Left renal cortex interstitium (tissue), 4 donors: Measurements from ENCODE around the gene PIP5K1B. TPM values are rescaled to one million over a fixed set of nuclear protein-coding genes. Genes with fewer than 3 reads are reported as not detected.
A peak's percentile ranks its signal among the peaks of the same experiment; 100 is the strongest.

Experiments
- DNase-seq, 4 donors: peaks; one replicate each; pipeline ENCODE4 v3.0.0-alpha.2; 2013; ENCODE audit warnings: low read depth in 4 of 4, low spot score in 2 of 4, missing footprints in 1 of 4
- polyA plus RNA-seq, 4 donors: library from polyadenylated mRNA; unstranded; fragments of 120-200 nt; gene quantifications; one replicate each; pipeline ENCODE4 v1.2.1, GENCODE V29; 2013; ENCODE audit not compliant: insufficient read length in 4 of 4

The PIP5K1B gene
- polyA plus RNA-seq, 4 donors = 6.3 to 8.9 (median 6.6) TPM

- DNase-seq = no peak
Measured at GRCh38 chr9:68762570-68762969, 57.5 kb downstream of the PIP5K1B start.

GRCh38 chr9:68763104-68763503, 58.1 kb downstream of the PIP5K1B start:
- DNase-seq = no peak

- no peak for DNase-seq
Measured at GRCh38 chr9:68768619-68769018, 63.6 kb downstream of the PIP5K1B start.

- no peak for DNase-seq
Measured at GRCh38 chr9:68769852-68770251, 64.8 kb downstream of the PIP5K1B start.

DNA sequence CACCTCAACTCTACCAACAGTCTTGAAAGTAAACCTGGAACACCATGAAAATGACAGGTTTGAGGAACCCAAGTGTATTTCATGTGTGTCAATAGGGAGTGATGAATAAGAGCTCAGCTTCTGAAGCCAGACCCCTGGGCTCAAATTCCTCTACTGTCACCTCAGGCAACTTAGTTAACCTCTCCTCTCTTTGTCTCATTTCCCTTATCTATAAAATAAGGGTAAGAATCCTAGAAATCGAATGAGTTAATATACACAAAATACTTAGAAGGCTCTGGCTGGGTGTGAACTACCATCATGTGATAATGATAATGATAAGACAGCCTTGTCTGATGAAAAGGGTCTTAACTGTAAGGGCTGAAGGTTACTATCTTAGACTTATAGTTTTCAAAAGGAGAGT, 66.3 kb downstream of the PIP5K1B start:
- no peak for DNase-seq

DNA sequence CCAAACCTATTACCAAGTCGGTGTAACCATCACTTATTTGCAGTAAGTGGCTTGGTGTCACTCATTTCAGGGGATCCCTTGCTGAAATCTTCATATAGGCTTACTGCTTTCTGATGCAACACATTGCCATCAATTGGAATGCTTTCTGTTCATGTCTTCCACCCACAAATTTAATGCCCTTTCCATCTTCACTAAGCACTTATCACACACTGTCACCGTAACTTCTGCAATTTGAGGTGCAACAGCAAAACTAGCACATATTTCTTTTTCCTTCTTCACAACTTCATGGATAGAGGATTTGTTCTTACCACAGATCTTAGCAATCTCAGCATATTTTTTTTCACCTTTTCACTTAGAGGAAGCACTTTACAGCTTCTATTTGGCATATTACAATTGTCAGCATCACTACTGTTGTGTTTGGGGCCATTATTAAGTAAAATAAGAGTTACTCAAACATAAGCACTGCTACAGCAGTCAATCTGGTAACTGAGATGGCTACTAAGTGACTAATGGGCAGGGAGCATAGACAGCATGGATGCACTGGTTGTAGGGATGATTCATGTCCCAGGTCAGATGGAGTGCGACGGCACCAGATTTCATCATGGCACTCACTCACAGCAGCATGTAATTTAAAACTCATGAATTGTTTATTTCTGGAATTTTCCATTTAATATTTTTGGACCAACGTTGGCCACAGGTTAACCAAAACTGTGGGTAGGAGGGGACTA, 70.1 kb downstream of the PIP5K1B start:
- no peak for DNase-seq

DNA sequence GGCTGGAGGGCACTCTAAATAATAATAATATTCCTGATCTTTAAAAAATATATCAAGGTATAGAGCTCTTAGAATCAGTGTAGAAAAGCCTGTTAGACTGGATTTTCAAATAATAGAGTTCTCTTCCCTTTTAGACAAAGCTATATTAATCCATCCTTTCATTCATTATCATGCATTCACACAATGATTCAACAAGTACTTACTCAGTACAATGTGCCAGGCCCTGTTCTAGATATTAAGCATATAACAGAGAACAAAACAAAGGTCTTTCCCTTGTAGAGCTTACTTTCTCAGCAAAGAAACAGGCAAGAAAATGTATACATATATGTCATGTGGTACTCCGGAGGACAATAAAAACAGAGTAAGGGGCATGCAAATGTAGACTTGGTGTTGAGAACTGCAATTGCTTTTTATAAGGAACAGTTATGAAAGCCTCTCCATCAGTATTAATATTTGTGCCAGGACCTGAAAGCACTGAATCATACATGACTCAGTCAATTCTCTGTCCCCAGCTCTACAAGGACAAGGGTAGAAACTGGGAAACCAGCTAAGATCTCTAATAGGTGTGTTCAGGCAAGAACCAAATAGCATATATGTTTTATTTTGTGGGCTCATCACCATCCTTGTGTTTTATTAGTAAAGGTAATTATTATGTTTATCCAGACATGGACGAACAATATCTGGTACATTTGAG, 72.2 kb downstream of the PIP5K1B start:
- DNase-seq = no peak

DNA sequence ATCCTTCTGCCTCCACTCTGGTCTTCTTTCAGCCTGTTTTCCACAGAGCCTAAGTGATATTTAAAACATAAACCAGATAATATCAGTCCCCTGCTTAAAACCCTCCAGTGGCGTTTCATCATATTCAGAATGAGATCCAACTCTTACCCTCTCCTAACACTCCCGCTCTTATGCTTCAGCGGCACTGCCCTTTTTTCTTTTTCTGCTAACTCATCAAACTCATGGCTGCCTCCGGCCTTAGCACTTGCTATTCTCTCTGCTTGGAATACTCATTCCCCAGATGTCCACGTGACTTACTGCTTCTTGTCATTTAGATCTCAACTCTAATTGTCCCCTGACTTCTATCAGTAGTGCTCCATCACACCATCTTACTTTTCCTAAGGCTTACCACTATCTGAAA, 73.6 kb downstream of the PIP5K1B start:
- no peak for DNase-seq

GRCh38 chr9:68779558-68780379, 74.7 kb downstream of the PIP5K1B start:
- DNase-seq = peak; percentile 77 to 92 (median 88)

GRCh38 chr9:68780380-68780712, 75.3 kb downstream of the PIP5K1B start:
- peak in 2 of 4 donors; percentile 6 to 29 for DNase-seq

GRCh38 chr9:68780720-68781119, 75.7 kb downstream of the PIP5K1B start:
- DNase-seq = peak in 1 of 4 donors; percentile 23

GRCh38 chr9:68781928-68782327, 76.9 kb downstream of the PIP5K1B start:
- DNase-seq = no peak

- no peak for DNase-seq
Measured at GRCh38 chr9:68782546-68782945, 77.5 kb downstream of the PIP5K1B start.

DNA sequence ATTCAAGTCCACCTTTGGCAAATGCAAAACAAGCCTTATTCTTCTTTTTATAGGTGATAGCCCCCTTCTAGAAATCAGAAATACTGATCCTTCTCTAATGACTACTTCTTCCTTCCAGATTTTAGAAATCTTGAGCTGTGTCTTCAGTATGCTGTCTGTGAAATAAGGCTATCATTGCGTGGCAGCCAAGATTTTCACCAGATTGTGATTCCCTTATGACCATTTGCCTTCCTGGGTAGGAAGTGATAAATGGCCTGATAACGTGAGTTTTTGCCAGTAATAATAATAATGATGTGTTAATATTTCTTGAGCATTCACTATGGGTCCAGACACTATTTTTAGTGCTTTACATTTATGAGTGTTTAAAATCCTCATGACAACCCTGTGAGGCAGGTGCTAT, 80.9 kb downstream of the PIP5K1B start:
- DNase-seq = no peak

- no peak for DNase-seq
Measured at GRCh38 chr9:68791169-68791568, 86.1 kb downstream of the PIP5K1B start.

- no peak for DNase-seq
Measured at GRCh38 chr9:68793605-68794343, 88.7 kb downstream of the PIP5K1B start.

GRCh38 chr9:68794898-68795297, 89.9 kb downstream of the PIP5K1B start:
- DNase-seq = no peak

DNA sequence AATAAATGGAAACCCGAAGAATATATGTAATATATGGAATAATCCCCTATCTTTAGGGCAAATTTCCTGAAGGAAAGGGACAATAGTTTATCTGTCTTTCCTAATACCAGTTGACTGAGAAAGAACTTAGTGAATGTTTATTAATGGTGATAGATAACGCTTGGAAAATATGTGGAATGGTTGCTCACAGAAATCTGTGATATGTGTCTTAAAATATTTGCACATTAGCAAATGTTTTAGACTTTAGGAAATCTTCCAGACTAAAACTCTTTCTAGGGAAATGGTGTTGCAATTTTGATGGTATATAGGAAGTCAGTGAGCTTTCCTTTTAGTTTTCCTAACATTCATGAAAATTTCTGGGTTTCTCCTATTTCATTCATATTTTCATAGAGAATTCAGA, 90.4 kb downstream of the PIP5K1B start:
- DNase-seq = no peak

GRCh38 chr9:68797116-68797515, 92.1 kb downstream of the PIP5K1B start:
- no peak for DNase-seq

DNA sequence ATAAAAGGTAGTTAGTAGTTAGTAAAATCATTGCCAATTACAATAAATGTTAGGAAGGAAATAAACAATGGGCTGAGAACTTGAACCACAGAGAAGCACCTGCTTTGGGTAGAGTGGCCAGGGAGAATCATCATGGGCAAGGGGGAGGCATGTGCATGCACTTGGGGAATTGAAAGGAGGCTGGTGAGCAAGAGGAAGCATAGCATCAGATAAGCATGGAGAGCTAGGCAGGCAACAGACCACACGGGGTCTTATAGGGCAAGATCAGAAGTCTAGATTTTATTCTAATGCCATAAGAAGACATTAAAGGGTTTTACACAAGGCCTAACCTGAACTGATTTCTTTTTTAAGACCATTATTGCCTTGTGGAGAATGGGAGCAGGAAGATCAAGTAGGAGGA, 93.4 kb downstream of the PIP5K1B start:
- DNase-seq = no peak

DNA sequence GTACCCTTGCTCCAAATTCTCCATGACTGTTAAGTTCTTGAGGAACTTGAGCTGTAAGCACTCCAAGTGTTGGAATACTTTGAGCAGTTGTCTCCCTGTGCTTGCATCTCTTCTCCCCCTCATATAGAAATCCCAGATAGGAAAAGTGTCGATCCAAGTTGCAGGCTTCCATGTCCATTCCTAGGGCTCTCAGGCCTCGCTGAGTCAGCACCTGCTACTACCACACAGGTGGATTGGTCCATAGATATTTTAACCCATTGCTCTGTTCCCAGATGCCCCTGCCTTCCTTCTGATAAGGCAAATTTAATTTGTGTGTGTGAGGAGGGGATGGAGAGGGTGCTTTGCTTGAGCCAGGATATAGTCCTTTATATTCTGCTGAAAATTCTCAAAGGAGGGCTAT, 95.8 kb downstream of the PIP5K1B start:
- DNase-seq = no peak
